ENCODE measurements around the gene CLDN10.

DNA sequence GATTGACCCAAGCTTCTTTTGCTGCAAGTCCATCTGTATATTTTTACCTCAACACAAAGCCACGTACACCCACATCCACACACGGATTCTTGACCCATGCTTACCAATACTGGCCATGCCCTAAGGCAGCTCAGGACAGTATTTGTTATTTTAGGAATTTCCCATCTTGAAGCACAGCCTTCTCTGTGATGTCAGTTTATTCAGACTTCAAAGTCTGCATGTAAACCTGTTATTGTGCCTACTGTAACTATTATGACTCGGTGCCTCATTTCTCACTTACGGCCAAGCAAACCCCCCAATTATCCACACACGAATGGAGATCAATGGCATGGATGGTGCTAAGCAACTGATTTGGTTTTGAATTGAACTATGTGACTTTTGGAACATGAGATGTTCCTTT lies 17.5 kb downstream of the CLDN10 start:
- TF ChIP-seq, protein P1, sequence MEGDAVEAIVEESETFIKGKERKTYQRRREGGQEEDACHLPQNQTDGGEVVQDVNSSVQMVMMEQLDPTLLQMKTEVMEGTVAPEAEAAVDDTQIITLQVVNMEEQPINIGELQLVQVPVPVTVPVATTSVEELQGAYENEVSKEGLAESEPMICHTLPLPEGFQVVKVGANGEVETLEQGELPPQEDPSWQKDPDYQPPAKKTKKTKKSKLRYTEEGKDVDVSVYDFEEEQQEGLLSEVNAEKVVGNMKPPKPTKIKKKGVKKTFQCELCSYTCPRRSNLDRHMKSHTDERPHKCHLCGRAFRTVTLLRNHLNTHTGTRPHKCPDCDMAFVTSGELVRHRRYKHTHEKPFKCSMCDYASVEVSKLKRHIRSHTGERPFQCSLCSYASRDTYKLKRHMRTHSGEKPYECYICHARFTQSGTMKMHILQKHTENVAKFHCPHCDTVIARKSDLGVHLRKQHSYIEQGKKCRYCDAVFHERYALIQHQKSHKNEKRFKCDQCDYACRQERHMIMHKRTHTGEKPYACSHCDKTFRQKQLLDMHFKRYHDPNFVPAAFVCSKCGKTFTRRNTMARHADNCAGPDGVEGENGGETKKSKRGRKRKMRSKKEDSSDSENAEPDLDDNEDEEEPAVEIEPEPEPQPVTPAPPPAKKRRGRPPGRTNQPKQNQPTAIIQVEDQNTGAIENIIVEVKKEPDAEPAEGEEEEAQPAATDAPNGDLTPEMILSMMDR (conservative IDR thresholded peaks at IDR 0.05): no peak
- TF ChIP-seq ZFX (IDR thresholded peaks at IDR 0.05): no peak

Data from C4-2B (cell line).